Spleen (tissue), 7 donors: ENCODE measurements around the gene SLC22A1.

Experiments used
- CTCF ChIP-seq, 11 experiments: fragments of 200-600 bp in 7 of 11; fragments of 450-650 bp in 4 of 11; sonication (generic) in 4 of 11; IDR thresholded peaks in 8 of 11; conservative IDR thresholded peaks in 3 of 11; 1 replicate in 7 of 11; 2 replicates in 4 of 11; pipeline versions ENCODE4 v1.4.0 to v1.8.0; 2016 to 2021; ENCODE audit warnings: antibody characterized with exemption in 11 of 11, inconsistent platforms in 4 of 11, mild to moderate bottlenecking in 1 of 11
- POLR2AphosphoS5 ChIP-seq, 3 donors: sonication (generic); formaldehyde crosslinking; IDR thresholded peaks; one replicate each; pipeline ENCODE4 v1.5.1; 2017; ENCODE audit warnings: antibody characterized with exemption in 3 of 3
- donor health status: DM: no; HTN: no; CAD: no; lungs with moderate emphysema.
- donor health status: DM: no; HTN: no; CAD: no.
- donor health status: DM: no; HTN: no; CAD: no.

GRCh38 chr6:160073272-160073671 lies 48.3 kb upstream of the SLC22A1 start:
- TF ChIP-seq CTCF (IDR thresholded peaks at IDR 0.05 in 8 of 11, conservative IDR thresholded peaks at IDR 0.05 in 3 of 11) (no peak), POLR2AphosphoS5 (IDR thresholded peaks at IDR 0.05) (peak in 1 of 3 donors; percentile 55)
